ENCODE measurements around the gene CLSTN2.

Gene CLSTN2

GRCh38 chr3:140159646-140160045, 224.7 kb downstream of the CLSTN2 start:
- DNase-seq: no peak

- no peak for DNase-seq
Measured at GRCh38 chr3:140160553-140160952, 225.6 kb downstream of the CLSTN2 start.

GRCh38 chr3:140162551-140162950, 227.6 kb downstream of the CLSTN2 start:
- no peak for DNase-seq

- DNase-seq: no peak
Measured at GRCh38 chr3:140163159-140163763, 228.3 kb downstream of the CLSTN2 start.

GRCh38 chr3:140164156-140164555, 229.2 kb downstream of the CLSTN2 start:
- no peak for DNase-seq

- no peak for DNase-seq
Measured at GRCh38 chr3:140164922-140165590, 230.1 kb downstream of the CLSTN2 start.

GRCh38 chr3:140165781-140166180, 230.8 kb downstream of the CLSTN2 start:
- DNase-seq: no peak

DNA sequence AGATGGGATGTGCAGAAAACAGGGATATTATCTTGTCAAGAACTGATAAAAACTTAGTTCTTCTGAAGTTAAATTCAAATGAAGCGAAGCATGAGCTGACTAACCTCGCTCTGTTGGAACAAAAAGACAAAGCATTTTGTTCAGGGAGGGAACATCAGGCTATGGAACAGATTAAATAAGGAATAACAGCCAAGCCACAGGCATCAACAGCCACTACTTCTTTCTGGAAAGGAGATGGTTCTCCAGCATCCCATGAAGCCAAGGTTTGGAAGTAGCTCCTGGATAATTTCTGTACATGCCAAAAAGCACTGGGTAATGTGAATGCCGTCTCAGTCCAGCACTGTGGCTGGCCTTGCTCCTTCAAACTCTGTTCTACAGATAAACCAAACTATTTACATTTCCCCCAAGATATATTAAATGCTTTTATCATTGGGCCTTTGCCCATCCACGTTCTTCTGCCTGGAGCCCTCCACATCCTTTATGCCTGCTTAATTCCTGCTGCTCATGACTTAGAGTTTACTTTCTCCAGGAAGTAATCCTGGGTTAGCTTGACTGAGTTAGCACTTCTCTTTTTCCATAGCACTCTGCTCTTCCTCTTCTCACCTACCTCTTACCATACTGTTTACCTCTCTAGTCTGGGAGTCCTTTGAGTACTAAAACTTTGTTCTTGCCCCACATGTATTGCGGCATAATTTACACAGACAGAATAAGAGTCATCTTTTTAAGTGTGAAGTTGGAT, 232.0 kb downstream of the CLSTN2 start:
- DNase-seq: no peak

- no peak for DNase-seq
Measured at GRCh38 chr3:140167600-140168281, 232.8 kb downstream of the CLSTN2 start.

DNA sequence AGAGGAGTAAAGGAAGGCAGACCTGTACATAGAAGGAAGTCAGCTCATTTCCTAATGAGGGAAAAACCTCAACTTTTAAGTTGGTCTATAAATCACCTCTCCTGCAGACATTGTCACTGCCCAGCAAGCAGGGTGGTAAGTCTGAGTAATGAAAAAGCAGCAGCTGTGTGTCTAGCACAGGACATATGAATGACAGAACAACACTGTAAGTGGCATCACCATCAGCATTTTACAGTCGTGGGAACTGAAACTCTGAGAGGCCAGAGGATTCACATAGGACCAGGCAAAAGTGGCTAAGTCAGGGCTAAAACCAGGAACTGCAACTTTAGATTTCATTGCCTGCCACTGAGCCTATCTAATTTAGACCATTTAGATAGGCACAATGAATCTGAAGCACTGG, 235.6 kb downstream of the CLSTN2 start:
- no peak for DNase-seq

GRCh38 chr3:140176526-140176925, 241.5 kb downstream of the CLSTN2 start:
- DNase-seq: no peak

- DNase-seq: no peak
Measured at GRCh38 chr3:140177943-140178342, 243.0 kb downstream of the CLSTN2 start.

DNA sequence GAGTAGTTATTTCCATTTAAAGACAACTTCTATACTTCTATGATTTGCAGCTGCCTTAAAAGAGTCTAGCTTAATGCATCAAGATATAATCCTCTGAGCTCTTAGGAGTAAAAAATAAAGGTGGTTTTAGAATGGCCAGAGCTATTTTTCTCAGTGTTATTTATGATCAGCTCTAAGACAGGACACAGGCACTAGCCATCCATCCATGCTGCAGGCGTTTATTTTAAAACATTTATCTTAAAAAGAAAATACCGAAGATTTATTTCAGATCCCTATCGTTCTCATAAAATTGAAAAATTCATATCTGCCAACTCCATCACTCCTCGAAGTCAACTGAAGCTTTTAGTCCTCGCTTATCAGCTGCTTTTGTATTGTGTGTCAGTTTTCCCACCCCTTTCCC, 243.5 kb downstream of the CLSTN2 start:
- no peak for DNase-seq

DNA sequence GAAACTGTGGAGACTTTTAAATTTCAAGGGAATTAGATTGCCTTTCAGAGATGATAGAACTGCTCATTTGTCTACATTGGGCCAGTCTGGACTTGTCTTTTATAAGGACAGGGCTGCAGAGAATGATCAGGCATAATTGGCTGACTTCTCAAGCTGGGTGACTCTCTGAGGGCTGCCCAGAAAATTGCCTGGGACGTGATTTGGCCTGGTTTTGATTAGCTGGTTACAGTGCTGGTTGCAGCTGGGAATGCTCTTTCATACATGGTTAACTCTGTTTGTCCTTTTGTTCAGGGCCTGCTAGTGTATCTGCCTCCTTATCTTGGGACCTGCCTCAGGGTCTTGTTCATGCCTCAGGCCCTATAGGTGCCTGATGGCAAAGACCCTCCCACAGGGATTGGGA, 245.6 kb downstream of the CLSTN2 start:
- no peak for DNase-seq

- DNase-seq: no peak
Measured at GRCh38 chr3:140185375-140185774, 250.4 kb downstream of the CLSTN2 start.

DNA sequence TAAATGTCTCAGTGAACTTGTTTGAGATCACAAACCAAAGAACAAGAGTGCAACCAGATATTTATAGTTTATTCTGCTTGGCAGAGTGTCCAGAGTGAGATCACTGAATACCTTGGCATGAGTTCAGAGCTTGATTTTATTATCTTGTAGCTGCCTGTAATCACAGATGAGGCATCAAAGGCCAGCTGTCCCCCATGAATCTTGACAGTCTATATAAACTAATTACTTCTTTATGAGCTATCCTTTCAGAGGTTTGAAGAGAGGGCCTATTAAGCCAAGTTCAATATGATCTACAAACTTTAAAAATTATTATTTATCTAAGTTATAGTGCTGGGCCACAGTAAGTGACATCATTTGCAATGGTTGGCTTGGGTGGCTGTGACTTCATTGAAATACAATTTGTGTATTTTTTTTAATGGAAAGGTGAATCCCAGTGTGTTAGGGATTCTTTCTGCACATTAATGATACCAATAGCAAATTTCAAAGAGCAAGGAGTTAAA, 251.5 kb downstream of the CLSTN2 start:
- DNase-seq: no peak

- DNase-seq: no peak
Measured at GRCh38 chr3:140187028-140187427, 252.0 kb downstream of the CLSTN2 start.

DNA sequence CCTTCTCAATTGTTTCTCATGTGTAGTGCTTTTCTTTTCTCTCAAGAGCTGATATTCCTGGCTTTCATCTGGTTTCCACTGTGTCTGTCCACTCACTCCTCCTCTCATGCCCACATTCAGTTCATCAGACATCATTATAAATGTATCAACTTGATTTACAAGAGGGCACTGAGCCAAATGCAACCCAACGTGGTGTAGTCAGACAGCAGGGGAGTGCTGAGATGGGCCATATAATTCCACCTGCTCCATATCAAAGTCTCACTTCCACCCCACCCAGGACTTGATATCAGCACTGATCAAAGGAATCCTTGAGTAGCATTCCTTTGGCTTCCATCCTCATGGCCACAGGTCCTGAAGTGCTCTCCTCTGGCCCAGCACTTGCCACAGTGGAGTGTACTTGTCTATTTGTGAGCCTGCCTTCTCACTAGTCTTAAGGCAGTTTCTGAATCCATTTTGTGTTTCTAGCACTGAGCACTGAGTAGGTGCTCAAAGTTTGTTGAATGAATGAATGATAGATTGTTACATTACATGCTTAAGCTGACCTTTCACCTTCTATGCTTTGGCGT, 252.8 kb downstream of the CLSTN2 start:
- DNase-seq: no peak

DNA sequence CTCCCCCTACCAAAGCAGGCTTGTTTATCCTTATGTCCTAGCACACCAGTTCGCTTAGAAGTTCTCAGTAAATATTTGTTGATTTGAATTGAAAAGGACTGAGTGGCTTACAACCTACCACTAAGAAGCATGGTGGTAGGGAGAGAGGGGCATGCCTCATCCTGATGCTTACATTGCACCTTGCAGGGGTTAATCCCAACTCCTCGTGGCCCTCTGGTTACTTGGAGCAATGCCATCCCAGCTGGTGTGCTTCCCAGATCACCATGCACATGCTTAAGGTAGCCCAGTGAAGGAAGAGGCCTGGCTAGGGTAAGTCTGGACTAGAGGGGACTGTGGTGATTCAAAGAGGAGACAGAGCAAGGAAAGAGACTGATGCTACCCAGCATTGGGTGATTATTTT, 253.3 kb downstream of the CLSTN2 start:
- DNase-seq: no peak

GRCh38 chr3:140189267-140189666, 254.3 kb downstream of the CLSTN2 start:
- no peak for DNase-seq

- DNase-seq: no peak
Measured at GRCh38 chr3:140189976-140190375, 255.0 kb downstream of the CLSTN2 start.

DNA sequence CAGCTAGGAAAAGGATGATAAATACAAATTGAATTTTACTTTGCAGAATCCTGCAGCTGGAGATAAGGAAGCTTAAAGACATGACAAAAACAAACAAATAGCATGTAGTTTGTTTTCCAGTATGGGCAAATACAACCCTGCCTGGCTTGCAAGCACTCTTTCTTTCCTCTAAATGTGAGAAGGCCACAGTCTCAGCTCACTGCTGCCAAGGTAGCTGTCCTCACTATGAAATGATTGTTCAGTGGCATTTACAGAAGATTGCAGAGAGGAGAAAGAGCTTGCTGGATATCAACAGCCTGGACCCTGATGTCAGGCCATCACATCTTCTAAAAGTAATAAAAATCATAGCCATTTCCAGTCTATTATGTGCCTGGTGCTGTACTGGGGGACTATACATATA, 262.0 kb downstream of the CLSTN2 start:
- DNase-seq: no peak

- no peak for DNase-seq
Measured at GRCh38 chr3:140198242-140198641, 263.3 kb downstream of the CLSTN2 start.

Measured in CD4-positive, alpha-beta T cell treated with Interleukin-10 for 1 hour (primary cell).